H9 (cell line): ENCODE results near the gene ZSCAN29. TPM values are rescaled to one million over a fixed set of nuclear protein-coding genes. Genes with fewer than 3 reads are reported as not detected.

Experiments
- DNase-seq: peaks from one replicate; pipeline ENCODE4 v3.0.0-alpha.2; 2017
- H2AFZ ChIP-seq: one replicate; pipeline ENCODE4 v1.6.1; 2013; ENCODE audit warnings: mild to moderate bottlenecking, low read length, control low read depth, moderate library complexity
- H2AK5ac ChIP-seq: 2 replicates; pipeline ENCODE4 v1.6.1; 2013; ENCODE audit warnings: low read length, control low read depth, mixed read lengths; ENCODE audit not compliant: insufficient read length
- H2BK120ac ChIP-seq: one replicate; pipeline ENCODE4 v1.6.1; 2013; ENCODE audit warnings: low read depth, mild to moderate bottlenecking, low read length, control low read depth, inconsistent platforms; ENCODE audit not compliant: poor library complexity, severe bottlenecking
- H2BK12ac ChIP-seq: 2 replicates; pipeline ENCODE4 v1.6.1; 2013; ENCODE audit warnings: low read length, control low read depth, mixed read lengths, low read depth; ENCODE audit not compliant: insufficient read length
- H2BK15ac ChIP-seq: 2 replicates; pipeline ENCODE4 v1.6.1; 2013; ENCODE audit warnings: low read depth, low read length, control low read depth
- H2BK20ac ChIP-seq: one replicate; pipeline ENCODE4 v1.6.1; 2013; ENCODE audit warnings: low read depth, mild to moderate bottlenecking, low read length, control low read depth, inconsistent platforms; ENCODE audit not compliant: poor library complexity, severe bottlenecking
- H2BK5ac ChIP-seq: 2 replicates; pipeline ENCODE4 v1.6.1; 2013; ENCODE audit warnings: low read length, control low read depth, mixed read lengths; ENCODE audit not compliant: insufficient read length
- H3K14ac ChIP-seq: 2 replicates; pipeline ENCODE4 v1.6.1; 2013; ENCODE audit warnings: low read length, control low read depth; ENCODE audit not compliant: insufficient read depth
- H3K18ac ChIP-seq: 2 replicates; pipeline ENCODE4 v1.6.1; 2013; ENCODE audit warnings: low read depth, mild to moderate bottlenecking, mixed read lengths, low read length, control low read depth; ENCODE audit not compliant: insufficient read length
- H3K23ac ChIP-seq: 2 replicates; pipeline ENCODE4 v1.6.1; 2013; ENCODE audit warnings: low read length, control low read depth, mixed read lengths, low read depth; ENCODE audit not compliant: insufficient read length
- H3K23me2 ChIP-seq: 2 replicates; pipeline ENCODE4 v1.6.1; 2013; ENCODE audit warnings: low read depth, mild to moderate bottlenecking, mixed read lengths, low read length, control low read depth; ENCODE audit not compliant: insufficient read length, poor library complexity, severe bottlenecking
- H3K27ac ChIP-seq: 2 replicates; pipeline ENCODE4 v1.5.1; 2013; ENCODE audit warnings: low read length, control low read depth, mixed read lengths, low read depth; ENCODE audit not compliant: insufficient read length
- H3K27me3 ChIP-seq: 2 replicates; pipeline ENCODE4 v1.6.1; 2013; ENCODE audit warnings: low read length, control low read depth, inconsistent platforms; ENCODE audit not compliant: insufficient read depth
- H3K4ac ChIP-seq: 2 replicates; pipeline ENCODE4 v1.6.1; 2013; ENCODE audit warnings: low read depth, mild to moderate bottlenecking, control low read depth, inconsistent platforms, low read length, moderate library complexity
- H3K4me1 ChIP-seq: 2 replicates; pipeline ENCODE4 v1.6.1; 2013; ENCODE audit warnings: low read length, control low read depth, inconsistent platforms; ENCODE audit not compliant: insufficient read depth
- H3K4me2 ChIP-seq: 2 replicates; pipeline ENCODE4 v1.6.1; 2013; ENCODE audit warnings: low read length, control low read depth, mixed read lengths; ENCODE audit not compliant: insufficient read length, insufficient read depth
- H3K56ac ChIP-seq: 2 replicates; pipeline ENCODE4 v1.6.1; 2013; ENCODE audit warnings: low read depth, mild to moderate bottlenecking, mixed read lengths, low read length, control low read depth; ENCODE audit not compliant: insufficient read length
- H3K79me1 ChIP-seq: 2 replicates; pipeline ENCODE4 v1.6.1; 2013; ENCODE audit warnings: low read depth, mild to moderate bottlenecking, moderate library complexity, low read length, control low read depth, inconsistent platforms; ENCODE audit not compliant: insufficient read depth, poor library complexity, severe bottlenecking
- H3K79me2 ChIP-seq: 2 replicates; pipeline ENCODE4 v1.6.1; 2013; ENCODE audit warnings: low read length, control low read depth, inconsistent platforms; ENCODE audit not compliant: insufficient read depth
- H3K9ac ChIP-seq: 2 replicates; pipeline ENCODE4 v1.6.1; 2013; ENCODE audit warnings: low read length, control low read depth, mixed read lengths; ENCODE audit not compliant: insufficient read length; ENCODE audit errors: extremely low read depth
- H3K9me3 ChIP-seq: one replicate; pipeline ENCODE4 v1.6.1; 2013; ENCODE audit warnings: low read depth, low read length, inconsistent platforms; ENCODE audit not compliant: control insufficient read depth
- H3T11ph ChIP-seq: one replicate; pipeline ENCODE4 v1.6.1; 2013; ENCODE audit warnings: mild to moderate bottlenecking, low read length, control low read depth, inconsistent platforms
- H4K20me1 ChIP-seq: one replicate; pipeline ENCODE4 v1.6.1; 2013; ENCODE audit not compliant: control insufficient read depth, insufficient read length, insufficient read depth
- H4K5ac ChIP-seq: 2 replicates; pipeline ENCODE4 v1.6.1; 2013; ENCODE audit warnings: low read depth, mild to moderate bottlenecking, mixed read lengths, low read length, control low read depth; ENCODE audit not compliant: insufficient read length
- H4K8ac ChIP-seq: replicated peaks from 2 replicates; pipeline ENCODE4 v1.6.1; 2013; ENCODE audit warnings: low read length, control low read depth, mixed read lengths, low read depth; ENCODE audit not compliant: insufficient read length
- H4K91ac ChIP-seq: 2 replicates; pipeline ENCODE4 v1.6.1; 2013; ENCODE audit warnings: low read depth, mild to moderate bottlenecking, moderate library complexity, mixed read lengths, low read length, control low read depth; ENCODE audit not compliant: insufficient read length
- H3K27ac Mint-ChIP-seq, 3 experiments: 2 replicates in 2 of 3; 3 replicates in 1 of 3; pipeline ENCODE4 v1.8.0; 2020 to 2021; ENCODE audit warnings: mixed read lengths in 3 of 3, mild to moderate bottlenecking in 1 of 3, moderate library complexity in 1 of 3
- H3K27me3 Mint-ChIP-seq: 2 replicates; pipeline ENCODE4 v1.8.0; 2021; ENCODE audit warnings: low read depth, mild to moderate bottlenecking, moderate library complexity, mixed read lengths
- H3K36me3 Mint-ChIP-seq, 3 experiments: 2 replicates in 2 of 3; 3 replicates in 1 of 3; pipeline ENCODE4 v1.8.0; 2020 to 2021; ENCODE audit warnings: low read depth in 3 of 3, mixed read lengths in 3 of 3; ENCODE audit not compliant: insufficient read depth in 1 of 3
- H3K4me1 Mint-ChIP-seq, 2 experiments: 2 replicates each; pipeline ENCODE4 v1.8.0; 2020; ENCODE audit warnings: mixed read lengths in 2 of 2
- H3K4me3 Mint-ChIP-seq, 2 experiments: 2 replicates in 1 of 2; 3 replicates in 1 of 2; pipeline ENCODE4 v1.8.0; 2020 to 2021; ENCODE audit warnings: mild to moderate bottlenecking in 2 of 2, mixed read lengths in 2 of 2, moderate library complexity in 1 of 2
- H3K9me3 Mint-ChIP-seq, 2 experiments: 2 replicates in 1 of 2; 3 replicates in 1 of 2; pipeline ENCODE4 v1.8.0; 2020; ENCODE audit warnings: mild to moderate bottlenecking in 2 of 2, mixed read lengths in 2 of 2, moderate library complexity in 1 of 2
- CTCF ChIP-seq: fragments of 200-600 bp; sonication (generic); conservative IDR thresholded peaks from 3 replicates; pipeline ENCODE4 v1.8.0; 2021; ENCODE audit warnings: antibody characterized with exemption, mild to moderate bottlenecking
- WGBS: extraction: QIAGEN DNeasy Blood & Tissue Kit; methylation state at CpG from one replicate; pipeline ENCODE4 v1.1.7; 2013; ENCODE audit warnings: missing lambda C conversion rate, low lambda C conversion rate, mixed read lengths; ENCODE audit not compliant: insufficient read length; ENCODE audit errors: extremely low coverage; 5-methylcytosine and 5-hydroxymethylcytosine counted together
- total RNA-seq: library from RNA; stranded (reverse); gene quantifications from 2 replicates; pipeline ENCODE4 v1.2.1, GENCODE V29; 2021

ZSCAN29 gene
- total RNA-seq, 1 experiment from 2014 or later = 52.5 TPM

- no peaks in the 10 kb centered on the region for H3K23me2 ChIP-seq
- H3K9ac ChIP-seq = no peak overlapping the region
- H3K56ac ChIP-seq = no peak overlapping the region
- no peak overlapping the region for H2BK120ac ChIP-seq
- no peaks in the 10 kb centered on the region for H3K4me1 ChIP-seq
- H4K8ac ChIP-seq = peak overlapping the region; percentile 18
- no peak overlapping the region for H3K14ac ChIP-seq
- no peaks in the 10 kb centered on the region for H3K79me1 ChIP-seq
- Mint-ChIP-seq H3K4me3 (no peak overlapping the region), H3K36me3 (peaks cover 50 to 90% (median 83%) of the 10 kb centered on the region in 3 experiments), H3K9me3 (no peaks in the 10 kb centered on the region), H3K27ac (no peak overlapping the region), H3K27me3 (no peaks in the 10 kb centered on the region), H3K4me1 (no peaks in the 10 kb centered on the region)
- H2BK5ac ChIP-seq = no peak overlapping the region
- no peak overlapping the region for H3K18ac ChIP-seq
- no peaks in the 10 kb centered on the region for H4K20me1 ChIP-seq
- H4K5ac ChIP-seq = no peak overlapping the region
- no peak overlapping the region for H2BK20ac ChIP-seq
- H2BK15ac ChIP-seq = no peak overlapping the region
- DNase-seq = no peak
- H2AFZ ChIP-seq = no peak overlapping the region
- no peaks in the 10 kb centered on the region for H3K79me2 ChIP-seq
- no peak overlapping the region for H3T11ph ChIP-seq
- H3K27ac ChIP-seq = no peak overlapping the region
- no peak overlapping the region for H3K23ac ChIP-seq
- no peak for TF ChIP-seq CTCF
- no CpG with 5 or more reads among the region's 2 CpGs for WGBS
- H3K9me3 ChIP-seq = no peaks in the 10 kb centered on the region
- no peak overlapping the region for H2AK5ac ChIP-seq
- H3K4ac ChIP-seq = no peak overlapping the region
- H4K91ac ChIP-seq = no peak overlapping the region
- H3K27me3 ChIP-seq = no peaks in the 10 kb centered on the region
- H2BK12ac ChIP-seq = no peak overlapping the region
- no peak overlapping the region for H3K4me2 ChIP-seq
Measured at GRCh38 chr15:43406808-43407207, 36.0 kb upstream of the ZSCAN29 start.
